HepG2 (cell line): ENCODE data around the gene OPRL1. TPM values are rescaled to one million over a fixed set of nuclear protein-coding genes. Genes with fewer than 3 reads are reported as not detected.

Experiments
- CENPX ChIP-seq: sonication (generic); formaldehyde crosslinking; IDR thresholded peaks from 2 replicates; pipeline ENCODE4 v1.9.0; 2021; ENCODE audit warnings: mild to moderate bottlenecking, missing genetic modification reagents, moderate library complexity
- DBP ChIP-seq: sonication (generic); formaldehyde crosslinking; IDR thresholded peaks from 2 replicates; pipeline ENCODE4 v1.4.0; 2020; ENCODE audit warnings: missing genetic modification reagents; ENCODE audit errors: not compliant biosample characterization
- ETV6 ChIP-seq: sonication (generic); formaldehyde crosslinking; conservative IDR thresholded peaks from 2 replicates; pipeline ENCODE4 v1.4.0; 2020; ENCODE audit warnings: missing genetic modification reagents
- FOSL2 ChIP-seq: sonication (generic); formaldehyde crosslinking; IDR thresholded peaks from 2 replicates; pipeline ENCODE4 v1.4.0; 2020; ENCODE audit warnings: missing genetic modification reagents
- HOXD1 ChIP-seq: sonication (generic); formaldehyde crosslinking; IDR thresholded peaks from 2 replicates; pipeline ENCODE4 v1.5.0; 2020; ENCODE audit warnings: missing genetic modification reagents
- KDM5A ChIP-seq: fragments of 200-600 bp; sonication (generic); IDR thresholded peaks from 2 replicates; pipeline ENCODE4 v1.7.0; 2018; ENCODE audit warnings: antibody characterized with exemption, mild to moderate bottlenecking, low read length, borderline replicate concordance
- KLF9 ChIP-seq: IDR thresholded peaks from 2 replicates; pipeline ENCODE4 v1.6.1; 2016; ENCODE audit warnings: low read depth
- MAZ ChIP-seq, 2 experiments: sonication (generic) in 1 of 2; formaldehyde crosslinking in 1 of 2; IDR thresholded peaks; 2 replicates each; pipeline versions ENCODE4 v1.5.0 to v1.6.1; 2012 to 2020; ENCODE audit warnings: low read depth in 2 of 2, mild to moderate bottlenecking in 2 of 2, borderline replicate concordance in 1 of 2, improper control_type of control experiment in 1 of 2, low read length in 1 of 2, missing genetic modification reagents in 1 of 2, moderate library complexity in 1 of 2
- MLX ChIP-seq: IDR thresholded peaks from 2 replicates; pipeline ENCODE4 v1.6.1; 2016
- MTA3 ChIP-seq: sonication (generic); formaldehyde crosslinking; IDR thresholded peaks from 2 replicates; pipeline ENCODE4 v1.4.0; 2020; ENCODE audit warnings: missing genetic modification reagents
- NR2F6 ChIP-seq, 2 experiments: IDR thresholded peaks; 2 replicates each; pipeline ENCODE4 v1.6.1; 2016; ENCODE audit warnings: antibody characterized with exemption in 1 of 2, mild to moderate bottlenecking in 1 of 2
- PAX8 ChIP-seq: sonication (generic); formaldehyde crosslinking; IDR thresholded peaks from 2 replicates; pipeline ENCODE4 v1.8.0; 2022; ENCODE audit warnings: mild to moderate bottlenecking, missing genetic modification reagents, borderline replicate concordance
- SATB2 ChIP-seq: sonication (generic); formaldehyde crosslinking; IDR thresholded peaks from 2 replicates; pipeline ENCODE4 v1.5.0; 2020; ENCODE audit warnings: missing genetic modification reagents
- SIX4 ChIP-seq: sonication (generic); formaldehyde crosslinking; IDR thresholded peaks from 2 replicates; pipeline ENCODE4 v1.4.0; 2020; ENCODE audit warnings: missing genetic modification reagents
- SP140L ChIP-seq: sonication (generic); formaldehyde crosslinking; IDR thresholded peaks from 2 replicates; pipeline ENCODE4 v1.4.0; 2020; ENCODE audit warnings: missing genetic modification reagents, borderline replicate concordance
- TRIM24 ChIP-seq: sonication (generic); formaldehyde crosslinking; IDR thresholded peaks from 2 replicates; pipeline ENCODE4 v1.8.0; 2022; ENCODE audit warnings: mild to moderate bottlenecking, missing genetic modification reagents
- U2AF1 ChIP-seq: fragments of 200-400 bp; formaldehyde crosslinking; optimal IDR thresholded peaks from 2 replicates; pipeline ENCODE3; 2017; ENCODE audit warnings: mild to moderate bottlenecking, low read depth, low read length
- ZBTB44 ChIP-seq: sonication (generic); formaldehyde crosslinking; IDR thresholded peaks from 2 replicates; pipeline ENCODE4 v1.4.0; 2020; ENCODE audit warnings: missing genetic modification reagents
- ZBTB49 ChIP-seq: sonication (generic); formaldehyde crosslinking; IDR thresholded peaks from 2 replicates; pipeline ENCODE4 v1.4.0; 2020; ENCODE audit warnings: missing genetic modification reagents, borderline replicate concordance
- ZEB1 ChIP-seq: IDR thresholded peaks from 2 replicates; pipeline ENCODE4 v1.6.1; 2012; ENCODE audit warnings: mild to moderate bottlenecking, low read depth, inconsistent platforms; ENCODE audit not compliant: insufficient replicate concordance
- ZNF264 ChIP-seq: sonication (generic); formaldehyde crosslinking; IDR thresholded peaks from 2 replicates; pipeline ENCODE4 v1.4.0; 2020; ENCODE audit warnings: missing genetic modification reagents
- ZNF484 ChIP-seq: sonication (generic); formaldehyde crosslinking; IDR thresholded peaks from 2 replicates; pipeline ENCODE4 v1.5.1; 2020; ENCODE audit warnings: mild to moderate bottlenecking, low read depth, missing genetic modification reagents, borderline replicate concordance
- ZNF546 ChIP-seq: sonication (generic); formaldehyde crosslinking; conservative IDR thresholded peaks from 2 replicates; pipeline ENCODE4 v1.8.1; 2023; ENCODE audit warnings: mild to moderate bottlenecking, missing genetic modification reagents
- polyA plus RNA-seq, 8 experiments: library from polyadenylated mRNA; depleted of rRNA in 3 of 8; stranded (reverse) in 7 of 8; unstranded in 1 of 8; fragments of >200 nt; fragmentation: Illumina TruSeq in 4 of 8; extraction: Trizol in 4 of 8; gene quantifications; 2 replicates each; pipeline versions ENCODE4 v1.2.1 to v1.2.3, GENCODE V29; 2011 to 2016; ENCODE audit warnings: low read depth in 4 of 8, missing spikeins in 1 of 8, mixed read lengths in 1 of 8; ENCODE audit not compliant: insufficient read depth in 1 of 8
- total RNA-seq, 5 experiments: library from RNA; depleted of rRNA; stranded (reverse); fragments of >200 nt; fragmentation: Illumina TruSeq; extraction: Trizol; gene quantifications; 2 replicates each; pipeline ENCODE4 v1.2.3, GENCODE V29; 2016; ENCODE audit warnings: low read depth in 1 of 5

OPRL1 gene
- total and polyA plus RNA-seq, 2 of the 13 experiments (the other 11 are each of a cell fraction or from before 2014, with no cell fraction given) = 0.35 to 0.71 TPM

GRCh38 chr20:64055893-64056638 is 23.8 kb upstream of the OPRL1 start (continued):
- TF ChIP-seq DBP = no peak
- 0 out of 2 replicates have a peak, but pooled peaks have one; percentile 34 for TF ChIP-seq SP140L (CRISPR knock-in tag)
- peak; percentile 64; the same call in 1 of the 2 replicates for TF ChIP-seq FOSL2 (CRISPR knock-in tag)
- TF ChIP-seq ZBTB49 = no peak
- TF ChIP-seq MAZ (IDR thresholded peaks at IDR 0.05; ENCODE audit: borderline replicate concordance, low read depth, low read length) = peak; percentile 38
- TF ChIP-seq MAZ (CRISPR knock-in tag; IDR thresholded peaks at IDR 0.05; ENCODE audit: low read depth) = no peak
- peak; percentile 93 for TF ChIP-seq ZNF546 (CRISPR knock-in tag)
- no peak for TF ChIP-seq KLF9 (CRISPR knock-in tag)
- TF ChIP-seq ZBTB44 (CRISPR knock-in tag) = peak; percentile 84; the same call in 1 of the 2 replicates
- 0 out of 2 replicates have a peak, but pooled peaks have one; percentile 15 for TF ChIP-seq SATB2 (CRISPR knock-in tag)
- peak; percentile 56; the same call in 1 of the 2 replicates for TF ChIP-seq ZNF264
- peak; percentile 25; the same call in 1 of the 2 replicates for TF ChIP-seq ETV6 (CRISPR knock-in tag)
- 0 out of 2 replicates have a peak, but pooled peaks have one; percentile 37 for TF ChIP-seq SIX4 (CRISPR knock-in tag)
- no peak for TF ChIP-seq CENPX (CRISPR knock-in tag)
- no peak for TF ChIP-seq ZNF484 (CRISPR knock-in tag)
- TF ChIP-seq HOXD1 (CRISPR knock-in tag) = peak; percentile 7; the same call in 1 of the 2 replicates
- TF ChIP-seq MLX = no peak; the same call in 1 of the 2 replicates
- TF ChIP-seq PAX8 (CRISPR knock-in tag) = no peak
- TF ChIP-seq ZEB1 = peak; percentile 77
- peak; percentile 23 for TF ChIP-seq U2AF1
- no peak for TF ChIP-seq TRIM24 (CRISPR knock-in tag)
- no peak for TF ChIP-seq MTA3 (CRISPR knock-in tag)
- TF ChIP-seq KDM5A = 0 out of 2 replicates have a peak, but pooled peaks have one; percentile 25
- TF ChIP-seq NR2F6 (IDR thresholded peaks at IDR 0.05) = peak; percentile 57
- peak; percentile 74; the same call in 1 of the 2 replicates for TF ChIP-seq NR2F6 (CRISPR knock-in tag; IDR thresholded peaks at IDR 0.05)
